ENCODE measurements around the gene RAI14. TPM values are rescaled to one million over a fixed set of nuclear protein-coding genes. Genes with fewer than 3 reads are reported as not detected.
A peak's percentile ranks its signal among the peaks of the same experiment; 100 is the strongest.

RAI14 gene
- total RNA-seq, 3 donors from 2014 or later, result 12.5 to 38.7 (median 22.4) TPM

GRCh38 chr5:34652914-34653313, 3.2 kb upstream of the RAI14 start:
- intact Hi-C loops (cut with DNase I; ENCODE audit: low total_unique reads), result no loop called here
- Histone ChIP-seq H3K36me3 (no peaks in the 10 kb centered on the region), H3K4me1 (no peaks in the 10 kb centered on the region), H3K9me3 (no peaks in the 10 kb centered on the region), H3K27ac (no peak overlapping the region), H3K4me3 (no peak overlapping the region), H3K27me3 (no peaks in the 10 kb centered on the region)
- no peak for DNase-seq (ENCODE audit: low spot score in 2 of 2)
- no peak for TF ChIP-seq POLR2AphosphoS5 (IDR thresholded peaks at IDR 0.05)
- TF ChIP-seq POLR2A (IDR thresholded peaks at IDR 0.05), result no peak
- TF ChIP-seq CTCF (IDR thresholded peaks at IDR 0.05), result no peak

DNA sequence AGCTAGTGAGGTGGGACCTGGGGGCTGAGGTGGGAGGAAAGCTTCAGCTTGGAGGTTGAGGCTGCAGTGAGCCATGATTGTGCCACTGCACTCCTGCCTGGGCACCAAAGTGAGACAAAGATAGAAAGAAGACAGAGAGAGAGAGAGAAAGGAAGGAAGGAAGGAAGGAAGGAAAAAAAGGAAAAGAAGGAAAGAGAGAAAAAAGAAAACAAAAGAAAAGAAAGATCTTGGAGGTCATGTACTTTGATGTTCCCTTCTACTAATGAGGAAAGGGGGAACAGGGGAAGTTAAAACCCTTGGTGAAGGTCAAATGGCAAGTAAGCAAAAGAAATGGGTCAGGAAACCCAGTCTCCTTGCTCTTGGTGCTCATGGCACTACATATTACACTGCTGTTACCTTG, 2.4 kb upstream of the RAI14 start:
- Histone ChIP-seq H3K27ac (no peak overlapping the region), H3K4me1 (no peaks in the 10 kb centered on the region), H3K36me3 (no peaks in the 10 kb centered on the region), H3K27me3 (no peaks in the 10 kb centered on the region), H3K4me3 (no peak overlapping the region), H3K9me3 (no peaks in the 10 kb centered on the region)
- TF ChIP-seq CTCF (IDR thresholded peaks at IDR 0.05) (no peak), POLR2A (IDR thresholded peaks at IDR 0.05) (no peak), POLR2AphosphoS5 (IDR thresholded peaks at IDR 0.05) (no peak)
- DNase-seq (ENCODE audit: low spot score in 2 of 2), result no peak
- intact Hi-C loops (cut with DNase I; ENCODE audit: low total_unique reads), result no loop called here

GRCh38 chr5:34655354-34655991, 655 bp upstream of the RAI14 start:
- Histone ChIP-seq H3K4me3 (peak overlapping the region; percentile 84 to 96 (median 90)), H3K9me3 (no peaks in the 10 kb centered on the region), H3K27me3 (no peaks in the 10 kb centered on the region), H3K36me3 (no peaks in the 10 kb centered on the region), H3K4me1 (no peaks in the 10 kb centered on the region), H3K27ac (peak overlapping the region; percentile 95)
- TF ChIP-seq CTCF (IDR thresholded peaks at IDR 0.05) (no peak), POLR2A (IDR thresholded peaks at IDR 0.05) (no peak), POLR2AphosphoS5 (IDR thresholded peaks at IDR 0.05) (peak in 2 of 3 donors; percentile 44 to 64)
- DNase-seq (ENCODE audit: low spot score in 2 of 2), result peak; percentile 56 to 66
- intact Hi-C loops (cut with DNase I; ENCODE audit: low total_unique reads), result no loop called here

DNA sequence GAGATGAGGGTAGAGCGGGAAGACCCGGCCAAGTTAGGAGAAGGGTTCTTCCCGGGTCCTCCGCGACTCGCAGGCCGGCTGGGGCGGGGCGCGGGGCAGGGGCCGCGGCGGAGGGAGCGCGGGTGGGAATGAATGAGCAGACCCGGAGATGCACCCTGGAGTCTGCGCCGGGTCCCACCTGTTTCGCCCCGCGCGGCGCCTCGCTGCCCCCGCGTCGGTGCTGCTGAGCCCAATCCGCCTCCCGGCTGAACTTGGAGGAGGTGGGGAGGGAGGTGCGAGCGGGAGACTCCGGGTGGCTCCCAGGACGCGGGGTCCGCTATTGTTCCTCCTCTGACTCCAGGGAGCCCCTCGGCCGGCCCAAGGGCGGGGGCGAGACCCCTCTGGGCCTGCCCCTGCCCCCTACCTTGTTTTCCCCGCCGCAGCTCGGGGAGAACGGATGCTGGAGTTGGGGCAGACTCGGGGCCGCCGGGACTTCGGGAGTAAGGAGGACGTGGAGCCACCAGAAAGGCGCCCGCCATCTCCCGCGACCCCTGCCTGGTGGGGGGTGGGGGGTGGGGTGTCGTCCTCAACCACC, 659 bp downstream of the RAI14 start:
- no peak for TF ChIP-seq POLR2AphosphoS5 (IDR thresholded peaks at IDR 0.05)
- no peak for TF ChIP-seq POLR2A (IDR thresholded peaks at IDR 0.05)
- no peak for TF ChIP-seq CTCF (IDR thresholded peaks at IDR 0.05)
- H3K36me3 ChIP-seq, result no peaks in the 10 kb centered on the region
- intact Hi-C loops (cut with DNase I; ENCODE audit: low total_unique reads), result no loop called here
- H3K4me1 ChIP-seq, result no peaks in the 10 kb centered on the region
- H3K4me3 ChIP-seq, result peak overlapping the region; percentile 84 to 96 (median 90)
- H3K27me3 ChIP-seq, result no peaks in the 10 kb centered on the region
- H3K27ac ChIP-seq, result peak overlapping the region; percentile 95
- no peaks in the 10 kb centered on the region for H3K9me3 ChIP-seq
- peak; percentile 19 to 55 for DNase-seq (ENCODE audit: low spot score in 2 of 2)

GRCh38 chr5:34657274-34657921, 1.3 kb downstream of the RAI14 start:
- no peaks in the 10 kb centered on the region for H3K4me1 ChIP-seq
- intact Hi-C loops (cut with DNase I; ENCODE audit: low total_unique reads), result no loop called here
- H3K9me3 ChIP-seq, result no peaks in the 10 kb centered on the region
- no peaks in the 10 kb centered on the region for H3K27me3 ChIP-seq
- DNase-seq (ENCODE audit: low spot score in 2 of 2), result peak in 1 of 2 donors; percentile 19
- peak overlapping the region; percentile 84 to 96 (median 90) for H3K4me3 ChIP-seq
- no peaks in the 10 kb centered on the region for H3K36me3 ChIP-seq
- peak overlapping the region; percentile 95 for H3K27ac ChIP-seq
- no peak for TF ChIP-seq CTCF (IDR thresholded peaks at IDR 0.05)
- peak in 1 of 3 donors; percentile 23 for TF ChIP-seq POLR2AphosphoS5 (IDR thresholded peaks at IDR 0.05)
